Parathyroid adenoma (tissue), 2 donors: Measurements from ENCODE around the gene NR5A1.

Source experiments
- H2AFZ ChIP-seq: fragments of 300-600 bp; sonication (generic); one replicate; pipeline ENCODE4 v1.7.0; 2017; ENCODE audit warnings: antibody characterized with exemption, mild to moderate bottlenecking
- H3K27ac ChIP-seq: fragments of 300-600 bp; sonication (generic); one replicate; pipeline ENCODE4 v1.7.0; 2017
- H3K27me3 ChIP-seq: fragments of 300-600 bp; sonication (generic); one replicate; pipeline ENCODE4 v1.7.0; 2017; ENCODE audit warnings: low read length; ENCODE audit not compliant: control insufficient read depth, insufficient read depth
- H3K36me3 ChIP-seq: fragments of 300-600 bp; sonication (generic); one replicate; pipeline ENCODE4 v1.7.0; 2017; ENCODE audit warnings: low read length; ENCODE audit not compliant: control insufficient read depth, insufficient read depth
- H3K4me1 ChIP-seq: fragments of 300-600 bp; sonication (generic); one replicate; pipeline ENCODE4 v1.7.0; 2017; ENCODE audit warnings: control low read depth
- H3K4me2 ChIP-seq: fragments of 300-600 bp; sonication (generic); one replicate; pipeline ENCODE4 v1.7.0; 2017; ENCODE audit warnings: low read length
- H3K4me3 ChIP-seq: fragments of 300-600 bp; sonication (generic); one replicate; pipeline ENCODE4 v1.7.0; 2017; ENCODE audit warnings: low read depth, low read length
- H3K79me2 ChIP-seq: fragments of 300-600 bp; sonication (generic); one replicate; pipeline ENCODE4 v1.7.0; 2017; ENCODE audit warnings: control low read depth
- H3K9ac ChIP-seq: fragments of 300-600 bp; sonication (generic); one replicate; pipeline ENCODE4 v1.7.0; 2017; ENCODE audit warnings: mild to moderate bottlenecking
- H3K9me3 ChIP-seq: fragments of 300-600 bp; sonication (generic); one replicate; pipeline ENCODE4 v1.7.0; 2017; ENCODE audit warnings: low read length; ENCODE audit not compliant: control insufficient read depth
- CTCF ChIP-seq: fragments of 300-600 bp; sonication (generic); IDR thresholded peaks from one replicate; pipeline ENCODE4 v1.7.0; 2017; ENCODE audit warnings: antibody characterized with exemption, mild to moderate bottlenecking
- donor health status: primary hyperparathyroidism.

NR5A1 gene

GRCh38 chr9:124505006-124505900 is 1.9 kb downstream of the NR5A1 start:
- H3K4me3 ChIP-seq = no peak overlapping the region
- no peak for TF ChIP-seq CTCF
- H3K4me1 ChIP-seq = no peaks in the 10 kb centered on the region
- H3K27me3 ChIP-seq = peaks cover 8% of the 10 kb centered on the region
- no peak overlapping the region for H2AFZ ChIP-seq
- H3K79me2 ChIP-seq = no peaks in the 10 kb centered on the region
- H3K9me3 ChIP-seq = no peaks in the 10 kb centered on the region
- no peak overlapping the region for H3K4me2 ChIP-seq
- no peaks in the 10 kb centered on the region for H3K36me3 ChIP-seq
- no peak overlapping the region for H3K27ac ChIP-seq
- no peak overlapping the region for H3K9ac ChIP-seq

- Histone ChIP-seq H3K4me3 (no peak overlapping the region), H3K36me3 (no peaks in the 10 kb centered on the region), H3K9ac (no peak overlapping the region), H3K27me3 (peaks cover 8% of the 10 kb centered on the region), H3K9me3 (no peaks in the 10 kb centered on the region), H3K4me1 (no peaks in the 10 kb centered on the region), H3K4me2 (peak overlapping the region; percentile 37), H2AFZ (no peak overlapping the region), H3K79me2 (no peaks in the 10 kb centered on the region), H3K27ac (no peak overlapping the region)
- no peak for TF ChIP-seq CTCF
Measured at GRCh38 chr9:124504530-124505005, 2.6 kb downstream of the NR5A1 start.

- H3K79me2 ChIP-seq = no peaks in the 10 kb centered on the region
- no peak overlapping the region for H3K9ac ChIP-seq
- no peak overlapping the region for H3K27ac ChIP-seq
- H3K36me3 ChIP-seq = no peaks in the 10 kb centered on the region
- H3K4me2 ChIP-seq = peak overlapping the region; percentile 37
- TF ChIP-seq CTCF = no peak
- H3K27me3 ChIP-seq = peaks cover 8% of the 10 kb centered on the region
- no peaks in the 10 kb centered on the region for H3K9me3 ChIP-seq
- peak overlapping the region; percentile 42 for H2AFZ ChIP-seq
- H3K4me3 ChIP-seq = peak overlapping the region; percentile 9
- H3K4me1 ChIP-seq = no peaks in the 10 kb centered on the region
Measured at GRCh38 chr9:124503713-124504529, 3.3 kb downstream of the NR5A1 start.

- Histone ChIP-seq H3K4me1 (no peaks in the 10 kb centered on the region), H3K9me3 (no peaks in the 10 kb centered on the region), H3K4me2 (no peak overlapping the region), H2AFZ (peak overlapping the region; percentile 42), H3K27me3 (peaks cover 8% of the 10 kb centered on the region), H3K9ac (no peak overlapping the region), H3K4me3 (no peak overlapping the region), H3K79me2 (no peaks in the 10 kb centered on the region), H3K27ac (no peak overlapping the region), H3K36me3 (no peaks in the 10 kb centered on the region)
- TF ChIP-seq CTCF = no peak
Measured at GRCh38 chr9:124502711-124503702, 4.2 kb downstream of the NR5A1 start.
